DND-41 (cell line): ENCODE results near the gene LY6G6C.

Experiments used
- ATAC-seq: fragments of 200-7000 bp; cut with Tn5 transposase; 3 replicates; pipeline ENCODE4 v1.9.1; 2021; ENCODE audit warnings: low read depth; ENCODE audit not compliant: insufficient read depth
- DNase-seq: peaks from one replicate; pipeline ENCODE4 v3.0.0-alpha.2; 2020
- H2AFZ ChIP-seq: 2 replicates; pipeline ENCODE4 v1.6.0; 2012; ENCODE audit warnings: low read depth, low read length
- H3K27ac ChIP-seq: 2 replicates; pipeline ENCODE4 v1.5.1; 2012; ENCODE audit warnings: low read length, inconsistent platforms
- H3K27me3 ChIP-seq: fragments of 200-600 bp; sonication (generic); 2 replicates; pipeline ENCODE4 v1.6.0; 2012; ENCODE audit warnings: low read length, mild to moderate bottlenecking, inconsistent platforms; ENCODE audit not compliant: insufficient read depth, poor library complexity
- H3K36me3 ChIP-seq: 2 replicates; pipeline ENCODE4 v1.5.1; 2012; ENCODE audit warnings: low read length, inconsistent platforms; ENCODE audit not compliant: insufficient read depth
- H3K4me1 ChIP-seq: 2 replicates; pipeline ENCODE4 v1.5.1; 2012; ENCODE audit warnings: mild to moderate bottlenecking, low read length; ENCODE audit not compliant: insufficient read depth
- H3K4me2 ChIP-seq: 2 replicates; pipeline ENCODE4 v1.6.0; 2012; ENCODE audit warnings: mild to moderate bottlenecking, moderate library complexity, low read length, inconsistent platforms; ENCODE audit not compliant: insufficient read depth
- H3K4me3 ChIP-seq, 2 experiments: fragments of 200-600 bp in 1 of 2; shearing (Covaris generic) in 1 of 2; 2 replicates each; pipeline ENCODE4 v1.5.1; 2012 to 2016; ENCODE audit warnings: inconsistent platforms in 2 of 2, low read length in 2 of 2, mild to moderate bottlenecking in 2 of 2, low read depth in 1 of 2, moderate library complexity in 1 of 2
- H3K79me2 ChIP-seq: 2 replicates; pipeline ENCODE4 v1.6.0; 2012; ENCODE audit warnings: low read length, inconsistent platforms; ENCODE audit not compliant: insufficient read depth
- H3K9ac ChIP-seq: 2 replicates; pipeline ENCODE4 v1.6.0; 2012; ENCODE audit warnings: low read depth, mild to moderate bottlenecking, inconsistent platforms, low read length, moderate library complexity
- H3K9me3 ChIP-seq: 2 replicates; pipeline ENCODE4 v1.5.1; 2012; ENCODE audit warnings: low read length, moderate library complexity, mild to moderate bottlenecking, inconsistent platforms; ENCODE audit not compliant: insufficient read depth, severe bottlenecking
- H4K20me1 ChIP-seq: 2 replicates; pipeline ENCODE4 v1.6.0; 2012; ENCODE audit warnings: low read length; ENCODE audit not compliant: insufficient read depth
- CTCF ChIP-seq: IDR thresholded peaks from 2 replicates; pipeline ENCODE4 v1.5.1; 2012; ENCODE audit warnings: borderline replicate concordance, low read length, moderate library complexity, mild to moderate bottlenecking; ENCODE audit not compliant: poor library complexity, severe bottlenecking; ENCODE audit errors: extremely low read depth
- EZH2 ChIP-seq: IDR thresholded peaks from 3 replicates; pipeline ENCODE4 v1.6.1; 2012; ENCODE audit warnings: borderline replicate concordance, low read depth, mild to moderate bottlenecking, moderate library complexity, low read length, inconsistent platforms; ENCODE audit not compliant: severe bottlenecking

Gene LY6G6C

DNA sequence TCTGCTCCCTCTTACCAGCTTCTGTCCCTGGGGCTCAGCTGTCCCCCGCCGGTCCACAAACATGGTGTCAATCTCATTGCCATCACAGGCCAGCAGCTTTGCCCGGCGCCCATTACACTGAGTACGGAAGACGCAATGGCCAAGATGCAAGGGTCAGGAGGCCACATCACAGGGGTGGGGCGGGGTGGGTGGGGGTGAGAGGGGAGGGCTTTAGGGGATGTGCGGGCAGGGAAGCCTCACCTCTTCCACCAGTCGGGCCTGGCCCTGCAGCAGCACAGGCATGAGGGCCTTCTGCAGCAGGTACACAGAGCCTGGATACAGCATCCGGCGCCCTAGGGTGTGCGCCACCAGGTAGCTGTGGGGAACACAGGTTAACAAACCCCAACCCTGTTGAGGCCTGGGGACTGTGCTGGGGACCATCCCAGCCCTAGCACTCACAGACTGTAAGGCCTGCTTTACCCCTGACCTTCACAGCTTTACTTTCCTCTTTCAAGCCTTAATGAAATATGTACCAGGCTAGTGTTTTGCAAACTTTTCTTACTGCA is 29.9 kb downstream of the LY6G6C start:
- no peak overlapping the region for H3K27ac ChIP-seq
- no peak for DNase-seq
- H4K20me1 ChIP-seq: 0 out of 2 replicates have a peak, but pooled peaks cover 4% of the 10 kb centered on the region
- peaks cover 90% of the 10 kb centered on the region for H3K36me3 ChIP-seq
- no peaks in the 10 kb centered on the region for H3K27me3 ChIP-seq
- ATAC-seq: no peak
- TF ChIP-seq EZH2: no peak
- no peak for TF ChIP-seq CTCF
- no peaks in the 10 kb centered on the region for H3K4me1 ChIP-seq
- no peaks in the 10 kb centered on the region for H3K79me2 ChIP-seq
- no peak overlapping the region for H2AFZ ChIP-seq
- H3K4me3 ChIP-seq: no peak overlapping the region
- H3K9me3 ChIP-seq: no peaks in the 10 kb centered on the region
- H3K4me2 ChIP-seq: no peak overlapping the region
- H3K9ac ChIP-seq: no peak overlapping the region

DNA sequence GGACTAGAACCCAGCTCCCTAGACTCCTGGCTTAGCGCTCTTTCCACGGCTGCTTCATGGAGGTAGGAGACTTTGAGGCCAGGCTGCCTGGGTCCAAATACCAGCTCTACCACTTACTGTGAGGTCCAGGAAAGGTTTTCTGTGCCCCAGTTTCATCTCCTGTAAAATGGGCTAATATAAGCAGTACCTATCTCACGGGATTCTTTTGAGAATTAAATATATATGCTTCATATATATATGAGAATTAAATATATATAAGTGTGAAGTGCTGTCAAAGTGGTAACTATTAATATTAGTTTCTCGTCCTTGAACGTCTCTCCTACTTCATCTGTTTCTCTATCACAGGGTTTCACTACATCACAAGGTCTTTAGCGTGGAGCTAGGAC is 30.5 kb downstream of the LY6G6C start:
- ATAC-seq: no peak
- no peak overlapping the region for H3K27ac ChIP-seq
- TF ChIP-seq EZH2: no peak
- no peak for TF ChIP-seq CTCF
- H3K4me2 ChIP-seq: no peak overlapping the region
- H4K20me1 ChIP-seq: 0 out of 2 replicates have a peak, but pooled peaks cover 4% of the 10 kb centered on the region
- H3K27me3 ChIP-seq: no peaks in the 10 kb centered on the region
- H3K36me3 ChIP-seq: peaks cover 92% of the 10 kb centered on the region
- H2AFZ ChIP-seq: no peak overlapping the region
- H3K9ac ChIP-seq: no peak overlapping the region
- H3K9me3 ChIP-seq: no peaks in the 10 kb centered on the region
- no peak overlapping the region for H3K4me3 ChIP-seq
- DNase-seq: no peak
- H3K79me2 ChIP-seq: no peaks in the 10 kb centered on the region
- H3K4me1 ChIP-seq: no peaks in the 10 kb centered on the region

DNA sequence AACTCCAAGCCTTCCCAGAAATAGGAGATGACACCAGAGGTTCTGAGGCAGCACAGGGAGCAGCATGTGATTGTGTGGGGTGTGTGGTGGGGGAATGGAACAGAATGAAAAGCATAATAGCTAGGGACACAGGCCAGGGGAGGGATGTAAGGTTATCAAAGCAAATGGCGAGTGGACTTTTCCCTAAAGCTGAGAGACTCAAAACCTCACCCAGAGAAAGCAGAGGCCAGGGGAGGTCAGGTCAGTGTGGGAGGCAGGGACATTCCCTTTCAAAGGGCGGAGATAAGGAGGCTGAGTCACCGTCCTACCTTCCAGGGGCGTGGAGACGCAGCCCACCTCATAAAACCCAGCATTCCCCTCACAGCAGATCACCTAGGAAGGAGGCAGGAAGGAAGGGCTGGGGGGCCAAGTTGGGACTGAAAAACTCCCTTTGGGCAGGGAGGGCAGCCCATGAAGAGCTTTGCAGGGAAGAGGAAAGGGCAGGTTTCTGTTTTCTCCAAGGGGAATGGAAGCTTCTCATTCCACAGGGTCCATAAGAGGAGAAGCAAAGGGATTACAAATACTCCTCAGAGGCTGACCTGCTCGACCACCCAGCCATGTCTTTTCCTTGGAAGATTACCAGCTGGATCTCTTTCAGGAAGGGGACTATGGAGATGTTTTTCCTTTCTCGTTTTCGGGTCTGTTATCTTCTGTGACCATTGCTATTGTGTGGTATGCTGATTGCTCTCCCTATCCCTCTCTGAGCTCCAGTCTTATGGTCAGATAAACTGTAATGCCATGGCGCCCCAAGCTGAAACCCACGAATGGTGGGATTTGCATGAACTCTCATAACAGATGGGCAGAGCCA is 31.1 kb downstream of the LY6G6C start:
- Histone ChIP-seq H3K27me3 (no peaks in the 10 kb centered on the region), H3K4me3 (no peak overlapping the region), H3K4me1 (no peaks in the 10 kb centered on the region), H3K4me2 (no peak overlapping the region), H4K20me1 (0 out of 2 replicates have a peak, but pooled peaks cover 4% of the 10 kb centered on the region), H3K36me3 (peaks cover 90% of the 10 kb centered on the region), H3K9ac (no peak overlapping the region), H3K27ac (no peak overlapping the region), H2AFZ (no peak overlapping the region), H3K9me3 (no peaks in the 10 kb centered on the region), H3K79me2 (no peaks in the 10 kb centered on the region)
- DNase-seq (no peak), ATAC-seq (no peak)
- TF ChIP-seq CTCF: no peak
- no peak for TF ChIP-seq EZH2
